GM12891 (cell line): ENCODE data around the gene STRA6.

Experiments
- POLR2A ChIP-seq: IDR thresholded peaks from 2 replicates; pipeline ENCODE4 v1.6.1; 2011; ENCODE audit warnings: low read depth, low read length, control low read depth
- POLR2AphosphoS5 ChIP-seq: IDR thresholded peaks from 2 replicates; pipeline ENCODE4 v1.6.1; 2011; ENCODE audit warnings: low read depth, low read length, control low read depth
- POU2F2 ChIP-seq: IDR thresholded peaks from 2 replicates; pipeline ENCODE4 v1.6.1; 2011; ENCODE audit warnings: low read depth, mild to moderate bottlenecking, control low read depth, low read length, moderate library complexity

GRCh38 chr15:74245342-74245931 is 42.9 kb upstream of the STRA6 start:
- TF ChIP-seq POLR2AphosphoS5 (no peak), POLR2A (no peak), POU2F2 (no peak)
